GM12872 (cell line): ENCODE data around the gene TMEM212.
A peak's percentile ranks its signal among the peaks of the same experiment; 100 is the strongest.

Experiments
- CTCF ChIP-seq: IDR thresholded peaks from 3 replicates; pipeline ENCODE4 v1.5.1; 2011; ENCODE audit warnings: low read depth, mild to moderate bottlenecking, low read length, moderate library complexity; ENCODE audit not compliant: insufficient read depth

The TMEM212 gene

GRCh38 chr3:171865191-171865865 is 22.2 kb downstream of the TMEM212 start:
- TF ChIP-seq CTCF: no peak

GRCh38 chr3:171867981-171868380 is 24.8 kb downstream of the TMEM212 start:
- TF ChIP-seq CTCF: peak; percentile 45

GRCh38 chr3:171871392-171872274 is 28.5 kb downstream of the TMEM212 start:
- no peak for TF ChIP-seq CTCF

- no peak for TF ChIP-seq CTCF
These were observed 30.4 kb downstream of the TMEM212 start for GRCh38 chr3:171873580-171873979.

- TF ChIP-seq CTCF: no peak
These were observed 31.1 kb downstream of the TMEM212 start for GRCh38 chr3:171874251-171874681.

GRCh38 chr3:171874879-171875278 is 31.7 kb downstream of the TMEM212 start:
- TF ChIP-seq CTCF: no peak

GRCh38 chr3:171875923-171876412 is 32.8 kb downstream of the TMEM212 start:
- no peak for TF ChIP-seq CTCF
